ENCODE measurements around the gene DCTN1.
A peak's percentile ranks its signal among the peaks of the same experiment; 100 is the strongest.

The DCTN1 gene

GRCh38 chr2:74413001-74413698 is 33.0 kb upstream of the DCTN1 start:
- DNase-seq (ENCODE audit: low spot score): no peak

- DNase-seq (ENCODE audit: low spot score): no peak
These were observed 27.6 kb upstream of the DCTN1 start for GRCh38 chr2:74407682-74408081.

DNA sequence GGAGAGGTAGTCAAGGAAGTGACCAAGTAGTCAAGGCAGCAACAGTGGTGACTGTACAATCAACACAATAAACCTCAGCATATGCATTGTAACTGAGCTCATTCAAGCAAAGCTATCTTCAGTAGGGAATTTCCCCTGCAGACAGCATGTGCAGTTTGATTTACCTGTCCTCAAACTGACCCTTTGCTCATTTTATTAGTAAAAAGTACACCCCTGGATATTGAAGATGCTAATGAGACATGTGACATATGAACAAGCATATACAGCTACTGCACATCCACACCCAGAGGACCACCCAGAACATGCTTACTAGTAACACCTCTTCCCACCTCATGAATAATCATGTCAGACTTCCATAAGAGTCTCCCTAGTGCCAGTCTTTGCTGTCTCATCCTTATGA is 25.9 kb upstream of the DCTN1 start:
- DNase-seq (ENCODE audit: low spot score): no peak

- DNase-seq (ENCODE audit: low spot score): no peak
These were observed 21.8 kb upstream of the DCTN1 start for GRCh38 chr2:74401891-74402290.

GRCh38 chr2:74399785-74400184 is 19.7 kb upstream of the DCTN1 start:
- peak; percentile 37 for DNase-seq (ENCODE audit: low spot score)

- DNase-seq (ENCODE audit: low spot score): no peak
These were observed 16.0 kb upstream of the DCTN1 start for GRCh38 chr2:74396149-74396548.

- DNase-seq (ENCODE audit: low spot score): no peak
These were observed 13.4 kb upstream of the DCTN1 start for GRCh38 chr2:74393525-74393924.

- DNase-seq (ENCODE audit: low spot score): no peak
These were observed 12.3 kb upstream of the DCTN1 start for GRCh38 chr2:74392449-74392743.

GRCh38 chr2:74391580-74392448 is 11.7 kb upstream of the DCTN1 start:
- DNase-seq (ENCODE audit: low spot score): peak; percentile 63

DNA sequence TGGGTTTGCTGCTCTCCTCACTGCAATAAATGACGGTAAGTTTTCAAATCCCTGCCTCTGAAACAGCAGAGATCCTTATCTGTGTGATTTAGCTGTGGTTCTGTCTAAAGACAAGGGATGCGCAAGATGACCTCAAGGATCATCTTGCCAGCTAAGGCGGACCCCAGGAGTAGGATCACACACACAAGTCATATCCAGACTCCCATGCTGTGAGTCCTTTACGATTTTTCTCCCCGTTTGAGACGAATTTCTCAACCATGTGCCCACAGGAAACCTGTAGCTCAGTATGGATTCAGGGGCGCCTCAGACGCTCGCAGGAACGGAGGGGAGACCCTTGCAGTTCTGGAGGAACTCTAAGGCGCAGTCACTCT is 11.1 kb upstream of the DCTN1 start:
- no peak for DNase-seq (ENCODE audit: low spot score)

- DNase-seq (ENCODE audit: low spot score): no peak
These were observed 10.5 kb upstream of the DCTN1 start for GRCh38 chr2:74390606-74391005.

DNA sequence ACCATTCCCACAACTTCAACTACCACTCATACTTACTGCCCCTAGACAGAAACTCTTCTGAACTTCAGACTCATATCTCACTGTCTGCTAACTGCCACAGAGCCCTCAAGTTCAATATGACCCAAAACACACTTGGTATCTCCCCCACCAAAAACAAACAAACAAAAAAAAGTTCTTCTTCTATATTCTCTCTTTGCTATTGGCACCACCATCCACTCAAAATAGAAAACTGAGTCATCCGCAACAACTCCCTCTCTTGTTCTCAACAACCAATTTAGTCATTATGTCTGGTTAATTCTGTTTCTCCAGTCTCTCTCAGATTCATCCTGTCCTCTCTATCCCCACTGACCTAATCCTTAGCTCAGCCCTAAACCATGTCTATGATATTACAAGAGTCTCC is 7.2 kb upstream of the DCTN1 start:
- DNase-seq (ENCODE audit: low spot score): no peak

- DNase-seq (ENCODE audit: low spot score): no peak
These were observed 5.3 kb upstream of the DCTN1 start for GRCh38 chr2:74385396-74385795.

DNA sequence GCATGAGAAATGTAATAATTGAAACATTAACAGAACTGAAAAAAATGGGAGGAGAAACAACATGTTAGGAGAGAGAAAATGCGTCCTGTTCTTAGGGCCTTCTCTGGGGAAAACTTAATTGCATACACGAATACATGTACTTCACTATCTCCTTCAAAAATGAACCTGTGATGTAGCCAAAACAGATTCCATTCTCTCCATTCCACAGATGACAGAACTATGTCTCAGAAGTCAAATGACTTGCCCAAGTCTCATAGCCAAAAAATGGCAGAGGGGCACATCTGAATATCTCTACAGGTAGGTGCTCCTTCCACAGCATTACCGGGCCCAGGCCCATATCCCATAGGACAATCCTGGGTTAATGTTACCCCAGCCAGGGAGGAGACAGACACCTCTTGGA is 3.9 kb upstream of the DCTN1 start:
- no peak for DNase-seq (ENCODE audit: low spot score)

DNA sequence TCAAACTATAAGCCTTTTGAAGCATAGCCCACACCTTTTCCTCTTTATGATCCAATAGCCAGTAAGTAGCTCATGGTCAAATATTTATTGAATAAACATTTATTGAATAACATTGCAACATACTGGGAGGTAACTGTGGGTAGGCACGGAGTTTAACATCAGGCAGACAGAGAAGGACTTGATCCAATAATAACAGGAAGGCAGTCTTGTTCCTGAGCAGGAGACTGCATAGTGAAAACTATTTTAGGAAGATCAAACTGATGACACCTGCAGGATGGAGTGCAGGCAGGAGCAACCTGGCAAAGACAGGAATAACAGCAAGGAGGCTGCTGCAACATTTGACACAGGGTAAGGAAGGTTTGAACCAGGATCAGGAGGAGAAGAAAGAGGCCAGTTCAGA is 3.1 kb upstream of the DCTN1 start:
- no peak for DNase-seq (ENCODE audit: low spot score)

DNA sequence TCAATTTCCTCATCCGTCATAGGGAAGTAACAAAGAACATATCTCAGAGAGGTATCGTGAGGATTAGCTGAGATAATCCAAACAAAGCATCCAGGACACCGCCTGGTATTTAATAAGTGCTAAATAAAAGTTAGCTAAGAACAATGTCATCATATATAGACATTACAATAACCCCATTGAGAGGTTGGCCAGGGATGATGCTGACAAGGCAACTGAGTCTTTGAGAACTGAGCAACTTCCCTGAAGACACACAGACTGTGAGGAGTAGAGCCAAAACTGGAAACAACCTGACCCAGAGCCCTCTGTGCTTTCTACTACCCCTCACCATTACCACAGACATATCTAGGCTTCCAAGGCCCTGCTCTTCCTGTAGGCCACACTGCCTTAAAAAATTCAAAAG is 1.6 kb upstream of the DCTN1 start:
- no peak for DNase-seq (ENCODE audit: low spot score)

DNA sequence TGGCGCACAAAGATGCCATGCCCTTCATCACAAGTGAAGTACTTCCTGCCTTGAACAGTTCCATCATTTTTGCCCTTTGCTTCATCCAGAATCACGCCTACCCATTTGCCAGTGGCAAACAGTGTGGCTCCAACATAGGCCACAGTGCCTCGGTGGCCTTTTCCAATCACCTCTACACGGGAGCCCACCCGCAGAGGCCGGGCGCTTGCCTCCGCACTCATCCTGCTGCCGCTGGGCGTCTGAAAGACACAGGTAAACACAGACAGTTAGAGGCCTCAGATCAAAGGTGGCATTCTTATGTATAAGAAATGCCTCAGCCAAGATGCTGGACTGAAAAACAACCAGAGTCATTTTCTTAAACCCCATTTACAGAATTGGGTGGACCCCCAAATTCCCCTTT is 2.1 kb downstream of the DCTN1 start:
- DNase-seq (ENCODE audit: low spot score): no peak

- DNase-seq (ENCODE audit: low spot score): no peak
These were observed 4.3 kb downstream of the DCTN1 start for GRCh38 chr2:74375838-74376237.

DNA sequence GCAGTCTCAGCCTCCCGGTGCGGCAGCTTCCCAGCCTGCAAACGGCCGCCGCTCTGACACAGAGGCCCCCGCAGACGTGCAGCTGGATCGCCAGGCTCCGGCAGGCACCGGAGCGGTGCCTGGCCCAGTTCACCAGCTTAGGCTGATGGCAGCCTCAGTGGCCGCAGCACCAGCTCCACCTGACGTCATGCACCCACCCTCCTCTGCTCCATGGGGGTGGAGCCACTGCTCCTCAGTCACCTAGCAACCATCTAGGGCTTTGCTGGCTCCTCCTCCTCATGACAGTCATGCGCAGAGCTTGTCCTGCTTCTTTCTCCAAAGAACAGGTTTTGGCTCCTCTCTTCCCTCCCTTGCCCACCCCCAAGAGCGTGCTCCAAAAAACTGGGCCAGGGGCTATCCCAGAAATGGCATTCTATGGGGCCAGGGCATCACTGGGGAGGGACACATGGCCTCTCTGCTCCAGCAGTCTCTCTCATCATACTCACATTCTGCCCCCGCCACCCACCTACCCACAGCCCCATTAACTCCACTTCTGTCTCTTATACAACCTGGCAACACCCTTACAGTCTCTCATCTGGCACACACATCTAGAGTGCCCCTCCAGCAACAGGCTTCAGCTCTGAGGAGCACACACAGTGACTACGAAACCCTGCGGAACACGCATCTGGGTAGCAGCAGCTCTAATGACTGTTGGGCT is 5.5 kb downstream of the DCTN1 start:
- no peak for DNase-seq (ENCODE audit: low spot score)

DNA sequence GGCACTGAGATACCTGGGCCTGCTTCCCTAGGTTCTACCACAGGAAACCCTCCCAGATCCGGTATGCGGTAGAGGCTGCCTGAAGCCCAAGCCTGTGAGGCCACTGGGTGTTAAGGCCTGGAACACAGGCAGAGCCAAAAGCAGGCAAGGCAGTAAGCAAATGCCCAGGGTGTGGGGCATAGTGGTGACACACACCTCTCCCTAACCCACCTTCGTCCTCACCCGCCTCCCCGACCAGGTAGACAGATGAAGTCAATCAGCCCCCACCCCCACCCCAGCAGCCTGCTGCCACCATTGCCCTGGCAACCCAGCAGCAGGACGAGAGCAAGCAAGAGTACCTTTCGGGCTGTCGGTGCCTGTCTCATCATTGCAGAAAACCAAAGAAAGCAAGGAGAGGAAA is 6.1 kb downstream of the DCTN1 start:
- no peak for DNase-seq (ENCODE audit: low spot score)

DNA sequence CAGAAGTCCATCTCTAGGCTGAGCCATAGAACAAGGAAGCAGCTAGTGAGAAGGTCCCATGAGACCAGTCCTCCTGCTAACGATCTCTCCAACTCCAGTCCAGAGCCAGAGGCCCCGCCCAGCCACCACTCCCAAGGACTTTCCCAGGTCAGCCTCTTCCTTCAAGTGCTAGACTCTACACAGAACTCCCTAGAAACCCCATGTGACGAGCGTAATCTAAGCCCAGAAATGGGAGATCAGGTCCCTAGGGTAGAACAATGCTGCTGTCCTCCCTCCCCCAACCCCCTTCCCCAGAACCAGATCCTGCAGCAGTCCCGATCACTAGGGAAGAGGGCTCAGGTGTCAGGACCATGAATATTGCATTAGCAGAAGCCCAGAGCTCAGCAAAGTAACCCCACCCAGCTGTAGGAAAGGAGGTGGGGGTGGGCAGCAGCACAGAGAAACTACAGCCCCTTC is 6.9 kb downstream of the DCTN1 start:
- peak; percentile 29 for DNase-seq (ENCODE audit: low spot score)

GRCh38 chr2:74372674-74373073 is 7.4 kb downstream of the DCTN1 start:
- DNase-seq (ENCODE audit: low spot score): no peak

DNA sequence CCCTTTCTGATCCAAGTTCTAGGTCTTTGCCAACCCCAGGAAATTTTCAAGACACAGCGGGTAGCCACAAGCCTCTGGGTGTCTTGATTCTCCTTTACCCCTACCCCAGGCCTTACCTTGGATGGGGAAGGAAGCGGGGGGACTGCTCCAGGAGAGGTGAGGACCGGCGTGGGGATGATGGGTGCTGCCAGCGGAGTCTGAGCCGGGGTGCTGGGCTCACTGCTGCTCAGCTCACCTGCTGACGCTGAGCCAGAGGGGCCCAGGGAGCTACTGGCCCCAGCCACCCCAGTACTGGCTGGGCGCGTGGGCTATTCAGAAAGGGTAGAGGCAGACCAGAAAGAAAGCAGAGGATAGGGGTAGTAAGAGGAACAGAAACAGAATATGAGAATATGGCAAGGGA is 8.7 kb downstream of the DCTN1 start:
- DNase-seq (ENCODE audit: low spot score): no peak

All from HuH-7 (cell line).